Measurements from ENCODE around the gene PLA2G12B.

The PLA2G12B gene

DNA sequence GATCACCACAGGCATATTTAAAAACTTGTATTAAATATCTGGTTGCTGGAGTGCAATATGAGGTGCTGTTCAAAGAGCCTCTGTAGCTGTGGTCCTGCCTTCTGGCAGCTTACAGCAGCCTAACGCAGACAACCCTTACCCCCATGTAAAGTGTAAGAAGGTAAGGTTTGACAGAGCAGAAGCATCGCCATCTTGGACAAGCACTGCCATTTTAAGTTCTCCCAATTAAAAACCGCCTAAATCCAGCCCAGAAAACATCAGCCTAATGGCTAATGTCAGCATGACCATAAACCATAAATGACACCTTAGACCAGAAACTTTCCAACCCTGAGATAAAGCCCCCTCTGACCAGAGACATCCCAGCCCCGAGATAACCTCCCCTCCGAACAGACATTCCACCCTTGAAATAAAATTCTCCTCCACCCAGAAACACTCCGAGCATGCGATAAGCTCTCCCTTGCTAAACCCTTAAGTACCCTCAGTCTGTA, 66.4 kb downstream of the PLA2G12B start:
- DNase-seq = no peak

DNA sequence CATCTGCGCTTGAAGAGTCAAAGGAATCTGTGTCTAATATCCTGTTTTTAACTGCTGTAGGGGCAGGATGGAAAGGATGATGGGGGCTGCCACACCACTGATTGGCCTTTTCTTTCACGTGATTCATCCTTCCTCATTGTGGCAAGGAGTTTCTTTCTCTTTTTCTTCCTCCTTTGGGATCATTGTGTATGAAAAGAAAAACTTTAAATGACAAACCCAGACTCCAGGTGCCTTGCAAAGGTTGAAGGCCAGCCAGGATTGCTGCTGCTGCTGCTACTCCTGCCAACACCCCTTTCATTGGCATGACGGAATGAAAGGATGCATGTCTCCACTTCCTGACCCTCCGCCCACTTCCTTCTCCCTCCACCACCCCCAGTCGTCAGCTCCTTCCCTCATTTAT, 67.6 kb downstream of the PLA2G12B start:
- DNase-seq = no peak

DNA sequence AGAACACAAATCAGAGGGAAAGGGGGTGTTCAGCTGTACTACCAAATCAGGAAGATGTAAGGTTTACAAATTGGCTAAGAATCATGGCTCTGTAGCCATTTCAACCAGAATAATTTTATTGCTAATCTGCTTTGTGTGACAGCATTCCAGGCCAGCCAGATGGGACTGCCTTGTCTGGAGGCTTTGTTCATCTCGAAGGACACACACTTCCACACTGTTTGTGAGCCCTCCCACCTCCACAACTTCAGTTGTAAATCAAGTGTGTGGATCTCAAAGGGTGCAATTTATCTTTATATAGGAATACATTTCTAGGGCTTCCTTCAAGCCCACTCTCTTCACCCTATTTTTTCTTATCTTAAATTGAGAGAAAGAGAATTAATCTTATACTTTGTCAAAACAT, 68.0 kb downstream of the PLA2G12B start:
- DNase-seq = no peak

DNA sequence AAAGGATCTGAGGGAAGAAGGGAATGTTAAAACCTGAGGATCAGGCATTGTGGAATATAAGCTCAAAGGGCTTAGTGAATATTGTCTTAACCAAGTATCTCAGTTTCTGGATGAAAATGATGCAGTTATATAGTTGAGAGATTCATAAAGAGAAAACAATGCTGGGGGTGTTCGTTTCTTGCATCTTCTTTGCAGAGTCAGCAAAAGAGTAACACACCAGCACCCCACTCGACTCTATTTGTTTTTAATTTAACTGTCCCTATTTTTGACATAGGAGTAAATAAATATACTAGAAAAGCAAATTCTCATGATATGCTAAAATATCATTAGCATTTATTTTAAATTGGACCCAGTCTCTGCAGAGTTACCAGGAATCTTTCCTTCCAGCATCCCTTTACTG, 68.7 kb downstream of the PLA2G12B start:
- DNase-seq = no peak

Data from NCI-H510A (cell line).